Testis (tissue), 3 donors: ENCODE measurements around the gene AHR. TPM values are rescaled to one million over a fixed set of nuclear protein-coding genes. Genes with fewer than 3 reads are reported as not detected.

Experiments used
- polyA plus RNA-seq: library from polyadenylated mRNA; stranded (reverse); fragments of 350-450 nt; fragmentation: Illumina TruSeq; extraction: RNeasy Lipid Tissue Mini Kit (QIAGEN cat#74804); gene quantifications from one replicate; pipeline ENCODE4 v1.2.3, GENCODE V29; 2014; ENCODE audit warnings: low read depth, low replicate concordance; ENCODE audit not compliant: insufficient read depth
- small RNA-seq, 2 donors: library from RNA; depleted of rRNA; stranded (forward); fragments of <200 nt; gene quantifications; one replicate each; pipeline ENCODE3, GENCODE V24; 2016
- total RNA-seq, 2 donors: library from RNA; depleted of rRNA; stranded (reverse); fragments of >200 nt; gene quantifications; one replicate each; pipeline ENCODE4 v1.2.3, GENCODE V29; 2016

AHR gene
- total and polyA plus RNA-seq, 3 donors from 2014 or later = 12.3 to 48.9 (median 28.4) TPM

Small RNA genes within 50 kb of the gene (small RNA-seq; reads per million reads assigned to genes)
- gene RF00092 = 0 reads per million in 2 donors
